ENCODE data around the gene AP1G2. TPM values are rescaled to one million over a fixed set of nuclear protein-coding genes. Genes with fewer than 3 reads are reported as not detected.

The AP1G2 gene
- polyA plus RNA-seq, 1 donor (not counting 4 experiments of a cell fraction or from before 2014, with no cell fraction given) = 119 TPM

GRCh38 chr14:23546450-23547035 is 21.0 kb downstream of the AP1G2 start:
- Histone ChIP-seq H3K4me1 (ENCODE audit: control insufficient read depth, extremely low read depth, insufficient read depth, low read length) (no peaks in the 10 kb centered on the region), H3K27me3 (ENCODE audit: control insufficient read depth, extremely low read depth, insufficient read depth, low read length) (peaks cover 15% of the 10 kb centered on the region), H3K27ac (ENCODE audit: control insufficient read depth, insufficient read depth, low read length) (no peak overlapping the region), H3K9me1 (ENCODE audit: control insufficient read depth, extremely low read depth, insufficient read depth, low read length) (no peaks in the 10 kb centered on the region), H3K4me2 (ENCODE audit: control insufficient read depth, extremely low read depth, insufficient read depth, low read depth, low read length) (no peak overlapping the region), H3K4me3 (ENCODE audit: control insufficient read depth in 2 of 3, extremely low read depth in 1 of 3, insufficient read depth in 2 of 3, low read depth in 1 of 3, low read length in 3 of 3) (no peak overlapping the region), H4K20me1 (ENCODE audit: control insufficient read depth, extremely low read depth, insufficient read depth, low read length) (no peaks in the 10 kb centered on the region), H3K9ac (ENCODE audit: control insufficient read depth, extremely low read depth, insufficient read depth, low read length) (no peak overlapping the region), H3K79me2 (ENCODE audit: control insufficient read depth, insufficient read depth, low read length) (no peaks in the 10 kb centered on the region), H3K36me3 (ENCODE audit: control insufficient read depth in 2 of 2, extremely low read depth in 1 of 2, insufficient read depth in 2 of 2, low read length in 2 of 2) (no peaks in the 10 kb centered on the region), H3K9me3 (ENCODE audit: control insufficient read depth, low read depth, low read length) (no peaks in the 10 kb centered on the region), H2AFZ (ENCODE audit: control insufficient read depth, low read length) (no peak overlapping the region)
- no peak for DNase-seq (ENCODE audit: low read depth, low spot score)
- dilution Hi-C loops (cut with MboI; ENCODE audit: extremely low pct_ligation_motif_present, low sequenced_read_pairs) = no loop called here
- TF ChIP-seq EZH2 (IDR thresholded peaks at IDR 0.05; ENCODE audit: low read length) (no peak), CTCF (optimal IDR thresholded peaks at IDR 0.05 in 1 of 3, IDR thresholded peaks at IDR 0.05 in 1 of 3, conservative IDR thresholded peaks at IDR 0.05 in 1 of 3; ENCODE audit: extremely low read depth in 1 of 3, insufficient read depth in 2 of 3, low read length in 3 of 3) (no peak)
- no peak for FAIRE-seq

- FAIRE-seq (no peak), DNase-seq (ENCODE audit: low read depth, low spot score) (no peak)
These were observed 21.7 kb downstream of the AP1G2 start for GRCh38 chr14:23545740-23546365.

More at GRCh38 chr14:23545740-23546365, 21.7 kb downstream of the AP1G2 start:
- Histone ChIP-seq H2AFZ (ENCODE audit: control insufficient read depth, low read length) (no peak overlapping the region), H3K27me3 (ENCODE audit: control insufficient read depth, extremely low read depth, insufficient read depth, low read length) (peaks cover 14% of the 10 kb centered on the region), H3K4me1 (ENCODE audit: control insufficient read depth, extremely low read depth, insufficient read depth, low read length) (no peaks in the 10 kb centered on the region), H3K4me2 (ENCODE audit: control insufficient read depth, extremely low read depth, insufficient read depth, low read depth, low read length) (no peak overlapping the region), H3K79me2 (ENCODE audit: control insufficient read depth, insufficient read depth, low read length) (no peaks in the 10 kb centered on the region), H3K36me3 (ENCODE audit: control insufficient read depth in 2 of 2, extremely low read depth in 1 of 2, insufficient read depth in 2 of 2, low read length in 2 of 2) (no peaks in the 10 kb centered on the region), H3K9me1 (ENCODE audit: control insufficient read depth, extremely low read depth, insufficient read depth, low read length) (no peaks in the 10 kb centered on the region), H3K9ac (ENCODE audit: control insufficient read depth, extremely low read depth, insufficient read depth, low read length) (no peak overlapping the region), H3K4me3 (ENCODE audit: control insufficient read depth in 2 of 3, extremely low read depth in 1 of 3, insufficient read depth in 2 of 3, low read depth in 1 of 3, low read length in 3 of 3) (no peak overlapping the region), H3K9me3 (ENCODE audit: control insufficient read depth, low read depth, low read length) (no peaks in the 10 kb centered on the region), H4K20me1 (ENCODE audit: control insufficient read depth, extremely low read depth, insufficient read depth, low read length) (no peaks in the 10 kb centered on the region), H3K27ac (ENCODE audit: control insufficient read depth, insufficient read depth, low read length) (no peak overlapping the region)
- dilution Hi-C loops (cut with MboI; ENCODE audit: extremely low pct_ligation_motif_present, low sequenced_read_pairs) = no loop called here
- TF ChIP-seq EZH2 (IDR thresholded peaks at IDR 0.05; ENCODE audit: low read length) (no peak), CTCF (optimal IDR thresholded peaks at IDR 0.05 in 1 of 3, IDR thresholded peaks at IDR 0.05 in 1 of 3, conservative IDR thresholded peaks at IDR 0.05 in 1 of 3; ENCODE audit: extremely low read depth in 1 of 3, insufficient read depth in 2 of 3, low read length in 3 of 3) (no peak)

All from keratinocyte (primary cell).